HUDEP-2 (cell line): ENCODE data around the gene KIAA1586.
A peak's percentile ranks its signal among the peaks of the same experiment; 100 is the strongest.
"Not testable (repeated sequence)": the region's sequence is repeated elsewhere in the genome, so short reads cannot be mapped to it uniquely, and the experiment has no call there.

Source experiments
- DNase-seq, 76 experiments: peaks; one replicate each; lab custom pipeline; 2025; ENCODE audit not compliant: unreplicated experiment in 76 of 76; lab: John Stamatoyannopoulos, UW

KIAA1586 gene

GRCh38 chr6:57040011-57040410 lies 6.5 kb upstream of the KIAA1586 start:
- DNase-seq: peak in 24 of 76 experiments; percentile 12 to 43 (median 22)

- DNase-seq: not testable (repeated sequence)
Observed at GRCh38 chr6:57044061-57044460, 2.4 kb upstream of the KIAA1586 start.

- no peak for DNase-seq
Observed at GRCh38 chr6:57044568-57044967, 1.9 kb upstream of the KIAA1586 start.

- not testable (repeated sequence) for DNase-seq
Observed at GRCh38 chr6:57047257-57047585, 728 bp downstream of the KIAA1586 start.

GRCh38 chr6:57047859-57048258 lies 1.4 kb downstream of the KIAA1586 start:
- DNase-seq: peak in 2 of 76 experiments; percentile 12 to 22

GRCh38 chr6:57048577-57048976 lies 2.1 kb downstream of the KIAA1586 start:
- peak in 3 of 76 experiments; percentile 20 to 32 (median 22) for DNase-seq

GRCh38 chr6:57063847-57064246 lies 17.4 kb downstream of the KIAA1586 start:
- DNase-seq: no peak

GRCh38 chr6:57064809-57065208 lies 18.3 kb downstream of the KIAA1586 start:
- no peak for DNase-seq

- DNase-seq: no peak
Observed at GRCh38 chr6:57068061-57068460, 21.6 kb downstream of the KIAA1586 start.

- DNase-seq: no peak
Observed at GRCh38 chr6:57069228-57069627, 22.7 kb downstream of the KIAA1586 start.

GRCh38 chr6:57069920-57070331 lies 23.4 kb downstream of the KIAA1586 start:
- DNase-seq: no peak

GRCh38 chr6:57072108-57072507 lies 25.6 kb downstream of the KIAA1586 start:
- DNase-seq: peak in 5 of 76 experiments; percentile 18 to 46 (median 22)

GRCh38 chr6:57074383-57074782 lies 27.9 kb downstream of the KIAA1586 start:
- no peak for DNase-seq

GRCh38 chr6:57075092-57075491 lies 28.6 kb downstream of the KIAA1586 start:
- no peak for DNase-seq

GRCh38 chr6:57078531-57079207 lies 32.2 kb downstream of the KIAA1586 start:
- no peak for DNase-seq

GRCh38 chr6:57085471-57085870 lies 39.0 kb downstream of the KIAA1586 start:
- no peak for DNase-seq

GRCh38 chr6:57086843-57087242 lies 40.4 kb downstream of the KIAA1586 start:
- no peak for DNase-seq

- no peak for DNase-seq
Observed at GRCh38 chr6:57087916-57088315, 41.4 kb downstream of the KIAA1586 start.

GRCh38 chr6:57089265-57089664 lies 42.8 kb downstream of the KIAA1586 start:
- DNase-seq: no peak

- DNase-seq: peak; percentile 66 to 100 (median 99)
Observed at GRCh38 chr6:57089687-57090457, 43.4 kb downstream of the KIAA1586 start, which contains the start of gene ZNF451. Gene ZNF451 (plus strand): TSS chr6:57090188. CDS start chr6:57090254, 66 bp downstream.

GRCh38 chr6:57090458-57091067 lies 44.1 kb downstream of the KIAA1586 start:
- not testable (repeated sequence) for DNase-seq
